ENCODE measurements around the gene CALHM5.
A peak's percentile ranks its signal among the peaks of the same experiment; 100 is the strongest.

CALHM5 gene

DNA sequence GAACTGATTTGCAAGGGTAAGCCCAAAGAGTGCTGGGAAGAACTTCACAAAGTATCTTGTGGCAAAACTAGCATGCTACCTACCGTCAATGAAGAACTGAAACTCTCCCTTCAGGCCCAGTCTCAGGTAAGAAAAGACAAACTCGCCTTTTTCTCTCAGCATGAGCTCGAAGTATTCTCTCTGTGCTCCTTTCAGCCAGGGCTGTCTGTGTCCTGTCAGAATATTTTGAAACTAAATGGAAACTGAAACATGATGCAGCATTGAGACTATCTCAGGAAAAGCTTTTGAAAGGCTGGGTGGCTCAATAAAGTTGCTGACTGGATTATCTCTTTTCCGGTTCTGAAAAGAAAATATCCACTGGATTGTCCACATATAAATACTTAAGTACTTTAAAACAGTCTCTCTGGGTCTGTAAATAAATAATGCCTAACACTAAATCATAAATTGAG lies 696 bp downstream of the CALHM5 start:
- DNase-seq: no peak

DNA sequence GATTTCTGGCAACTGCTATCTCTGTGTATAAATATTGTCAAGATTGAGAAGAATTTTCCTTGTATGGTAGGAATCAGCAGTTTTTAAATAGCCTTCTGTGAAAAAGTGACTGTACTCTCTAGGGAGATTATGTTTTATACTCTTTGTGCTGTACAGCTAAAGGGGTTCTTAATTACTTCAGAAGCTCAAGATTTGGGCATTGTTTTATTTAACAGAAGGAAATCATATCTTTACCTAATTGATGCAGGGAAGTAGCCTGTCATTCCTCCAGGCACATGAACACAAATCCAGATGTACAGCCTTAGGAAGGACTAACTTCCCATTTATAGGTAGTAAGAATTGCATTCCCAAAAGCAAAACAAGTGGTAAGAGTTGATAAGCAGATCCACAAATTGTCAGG lies 1.3 kb downstream of the CALHM5 start:
- DNase-seq: no peak

DNA sequence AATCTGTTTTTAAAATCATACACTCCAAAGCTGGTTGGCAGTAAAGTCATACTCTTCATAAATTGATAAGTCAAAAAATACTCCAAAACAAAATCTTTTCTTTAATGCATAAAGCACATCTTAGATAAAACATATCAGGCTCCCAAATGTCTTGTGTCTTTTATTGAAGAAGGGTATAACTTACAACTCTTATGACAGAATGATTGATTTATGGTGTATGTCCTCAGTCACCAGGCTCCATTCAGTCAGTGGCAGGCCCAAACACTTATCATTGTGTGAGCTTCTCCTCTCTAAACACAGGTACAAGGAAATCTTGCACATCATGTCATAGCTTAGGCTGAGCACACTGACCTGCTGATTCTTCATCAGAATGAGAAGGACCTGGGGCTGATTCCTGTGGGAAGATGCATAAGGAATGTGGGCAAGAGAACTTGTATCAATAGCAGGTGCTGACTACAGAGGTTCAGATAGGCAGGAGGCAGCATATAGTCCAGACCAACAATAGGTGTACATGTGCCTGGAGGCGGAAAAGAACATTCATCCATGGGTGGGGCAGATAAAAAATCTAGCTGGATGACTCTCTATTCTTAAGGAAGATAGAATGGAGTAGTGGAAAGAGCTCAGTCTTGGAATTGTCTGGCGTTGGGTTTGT lies 1.9 kb downstream of the CALHM5 start:
- no peak for DNase-seq

DNA sequence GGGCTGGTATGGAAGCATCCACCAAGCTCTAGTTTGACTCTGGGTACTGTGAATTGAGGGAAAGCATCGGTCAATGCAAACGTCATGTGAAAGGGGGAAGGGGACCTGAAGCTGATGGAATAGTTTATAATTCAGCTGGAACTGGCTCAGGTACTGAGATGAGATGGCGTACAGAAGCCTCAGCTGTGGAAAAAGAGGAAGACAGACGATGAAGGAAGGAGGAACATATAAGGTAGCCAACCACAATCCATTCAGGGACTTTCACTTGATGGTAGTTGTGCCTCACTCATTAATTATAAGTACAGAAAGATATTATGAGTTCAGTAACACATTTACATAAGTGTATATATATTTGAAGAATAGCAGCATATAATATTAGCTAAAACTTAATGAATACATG lies 2.7 kb downstream of the CALHM5 start:
- DNase-seq: no peak

DNA sequence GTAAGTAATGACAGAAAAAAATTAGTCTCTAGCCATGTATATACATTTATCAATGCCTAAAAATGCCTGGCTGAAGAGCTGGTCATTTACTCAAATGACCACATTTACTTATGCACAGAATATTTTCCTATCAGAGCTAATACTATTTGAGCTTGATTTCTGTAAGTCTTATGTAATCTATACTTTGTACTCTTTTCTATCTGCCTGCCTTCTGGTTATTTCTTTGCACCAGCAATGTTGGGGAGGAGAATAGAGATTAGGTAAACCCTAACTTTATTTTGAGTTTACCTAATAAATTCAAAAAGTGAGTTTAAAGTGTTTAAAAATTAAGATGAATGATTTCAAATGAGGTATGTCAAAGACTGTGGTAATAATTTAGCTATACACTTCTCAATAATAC lies 3.7 kb downstream of the CALHM5 start:
- no peak for DNase-seq

DNA sequence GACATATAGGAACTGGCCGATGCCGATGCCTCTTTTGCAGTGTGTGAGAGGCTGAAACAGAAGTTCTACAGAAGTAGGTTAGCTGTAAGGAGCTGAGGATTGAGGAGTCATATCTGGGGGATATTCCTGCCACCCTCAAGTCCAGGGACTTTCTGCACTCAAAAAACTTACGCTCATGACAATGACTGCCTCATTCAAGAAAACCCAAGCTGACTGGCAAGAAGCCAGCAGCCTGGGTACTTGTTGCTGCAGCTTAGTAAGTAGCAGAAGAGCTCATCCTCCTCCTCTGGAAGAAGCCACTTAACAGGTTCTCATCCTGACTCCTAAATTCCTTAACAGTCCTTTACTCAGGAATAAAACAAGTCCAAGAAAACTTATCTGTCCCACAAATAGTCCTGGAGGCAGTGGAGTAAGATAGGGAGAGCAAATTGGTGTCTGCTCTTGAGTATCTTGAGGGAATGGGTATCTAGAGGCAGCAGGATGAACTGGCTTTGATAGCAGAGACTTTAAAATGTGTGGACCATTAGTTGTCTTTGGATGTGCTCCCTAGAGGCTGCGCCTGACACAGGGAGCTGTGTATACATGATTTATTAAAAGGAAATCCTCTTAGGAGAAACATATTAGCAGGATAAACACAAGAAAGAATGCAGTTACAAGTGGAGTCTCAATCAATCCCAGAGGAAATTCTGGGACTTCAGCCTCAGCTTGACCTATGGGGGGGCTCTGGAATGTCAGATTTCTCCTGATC lies 7.4 kb downstream of the CALHM5 start:
- DNase-seq: no peak

DNA sequence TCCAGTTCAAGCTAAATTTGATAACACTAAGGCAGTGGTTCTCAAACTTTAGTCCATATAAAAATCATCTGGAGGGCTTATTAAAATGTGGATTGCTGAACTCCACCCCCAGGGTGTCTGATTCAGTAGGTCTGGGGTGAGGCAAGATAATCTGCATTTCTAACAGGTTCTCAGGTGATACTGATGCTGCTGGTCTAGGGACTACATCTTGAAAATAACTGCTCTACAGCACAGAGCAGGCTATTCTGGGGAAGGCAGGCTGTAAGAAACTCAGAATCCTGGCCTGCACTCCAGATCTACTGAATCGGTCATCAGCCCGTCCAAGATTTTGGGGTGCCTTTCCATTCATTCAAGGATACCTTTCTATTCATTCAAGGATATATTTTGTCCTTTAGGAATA lies 11.5 kb downstream of the CALHM5 start:
- no peak for DNase-seq

DNA sequence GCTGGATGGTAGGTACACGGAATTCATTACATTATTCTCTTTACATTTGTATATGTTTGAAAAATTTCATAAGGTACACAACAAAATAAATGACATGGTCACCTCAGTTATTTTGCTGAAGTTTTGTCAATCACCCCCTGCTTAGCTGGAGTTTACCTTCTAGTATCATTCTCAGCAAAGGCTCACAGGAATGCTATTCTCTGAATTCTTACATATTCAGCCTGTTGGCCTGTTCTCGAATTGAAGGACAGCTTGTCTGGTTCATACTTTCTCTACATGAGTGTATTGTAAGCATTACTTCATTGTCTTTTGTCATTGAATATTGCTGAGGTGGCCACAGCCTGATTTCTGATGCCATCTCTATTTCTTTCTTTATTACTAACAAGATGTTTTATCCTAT lies 12.8 kb downstream of the CALHM5 start:
- no peak for DNase-seq

DNA sequence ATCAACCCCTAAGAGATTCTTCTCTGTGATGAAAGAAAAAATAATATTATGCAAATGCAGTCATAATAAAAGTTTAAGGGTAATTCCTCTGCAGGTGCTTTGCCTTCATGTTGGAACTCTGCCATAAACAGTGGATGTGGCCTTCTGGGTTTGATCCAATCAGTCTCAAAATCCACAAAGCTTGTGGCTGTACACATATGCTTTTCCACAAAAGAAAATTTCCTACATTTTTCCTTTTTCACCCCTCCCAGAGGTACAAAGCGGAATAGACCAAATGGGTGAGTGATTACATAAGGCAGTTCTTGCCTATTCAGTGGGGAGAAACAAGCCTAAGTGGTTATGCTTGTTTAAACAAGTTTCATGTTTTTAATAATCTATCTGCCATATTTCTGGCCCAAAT lies 16.7 kb downstream of the CALHM5 start:
- no peak for DNase-seq

DNA sequence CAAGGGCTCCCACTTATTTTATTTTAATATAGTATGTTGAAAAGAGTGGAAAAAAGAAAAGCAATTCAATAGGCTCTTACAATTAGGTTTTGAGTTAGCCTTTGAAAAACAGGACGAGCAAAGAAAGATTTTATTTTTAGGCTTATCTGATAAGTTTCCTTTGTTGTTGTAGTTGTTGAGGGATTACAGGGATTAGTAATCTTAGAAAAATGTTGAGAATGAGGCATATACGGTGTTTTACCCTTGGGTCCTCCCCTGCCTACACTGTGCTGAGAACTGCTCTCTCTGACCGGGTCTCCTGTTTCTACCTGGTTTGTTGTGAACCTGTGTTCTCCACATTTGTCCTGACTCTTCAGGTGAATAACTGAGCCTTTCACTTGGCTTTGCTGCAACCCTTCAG lies 17.3 kb downstream of the CALHM5 start:
- DNase-seq: no peak

DNA sequence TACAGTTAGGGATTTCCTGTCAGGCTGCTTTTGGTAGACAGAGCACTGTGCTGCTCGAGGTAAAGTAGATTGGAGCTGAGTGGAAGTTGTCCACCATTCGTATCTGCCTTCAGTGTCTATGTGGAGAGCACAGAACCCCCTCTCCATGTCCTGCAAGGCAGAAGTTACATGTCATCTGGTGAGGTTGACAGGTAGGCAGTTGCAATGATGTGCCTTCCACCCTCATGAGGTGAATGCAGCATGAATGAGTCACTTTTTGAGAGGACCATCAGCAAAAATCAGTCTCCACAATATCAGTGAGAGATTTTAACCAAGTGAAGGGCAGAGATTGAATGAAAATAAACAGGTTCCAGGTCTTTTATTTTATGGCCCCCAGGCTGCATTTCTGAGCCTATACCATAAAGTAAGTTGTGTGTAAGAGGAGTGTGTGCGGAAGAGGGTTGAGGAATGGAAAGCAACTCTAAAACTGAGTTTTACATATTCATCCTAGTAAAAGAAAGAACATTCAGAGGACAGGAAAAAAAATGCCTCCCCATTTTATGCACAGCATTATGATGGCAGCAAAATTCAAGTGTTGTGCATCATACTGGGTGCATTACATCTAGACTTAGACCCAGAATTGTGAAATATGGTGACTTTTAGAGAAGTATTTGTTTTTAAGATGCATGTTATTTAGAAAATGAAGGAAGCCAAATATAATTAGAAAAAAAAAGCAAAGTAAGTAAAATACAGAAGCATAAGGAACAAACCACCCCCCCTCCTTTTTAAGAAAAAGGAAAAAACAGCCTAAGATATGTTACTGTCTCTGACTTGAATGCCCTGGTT lies 18.2 kb downstream of the CALHM5 start:
- DNase-seq: no peak

DNA sequence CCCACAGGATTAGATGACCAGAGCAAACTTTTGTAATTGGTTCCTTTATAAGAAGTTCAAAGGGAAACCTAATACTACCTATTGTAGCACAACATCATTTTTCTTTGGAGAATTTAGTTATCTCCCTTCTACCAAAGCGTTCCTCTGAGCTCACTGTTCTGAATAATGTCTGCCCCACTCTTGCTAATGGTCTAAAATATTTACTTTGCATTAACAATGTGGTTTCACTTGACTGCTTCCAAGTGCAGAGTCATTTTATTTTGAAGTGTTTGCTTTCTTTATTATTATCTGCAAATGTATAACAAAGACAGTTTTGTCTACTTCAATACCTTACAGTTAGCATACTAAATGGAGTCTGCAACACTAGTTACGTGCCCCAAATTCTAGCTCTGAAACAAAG lies 19.0 kb downstream of the CALHM5 start:
- DNase-seq: no peak

DNA sequence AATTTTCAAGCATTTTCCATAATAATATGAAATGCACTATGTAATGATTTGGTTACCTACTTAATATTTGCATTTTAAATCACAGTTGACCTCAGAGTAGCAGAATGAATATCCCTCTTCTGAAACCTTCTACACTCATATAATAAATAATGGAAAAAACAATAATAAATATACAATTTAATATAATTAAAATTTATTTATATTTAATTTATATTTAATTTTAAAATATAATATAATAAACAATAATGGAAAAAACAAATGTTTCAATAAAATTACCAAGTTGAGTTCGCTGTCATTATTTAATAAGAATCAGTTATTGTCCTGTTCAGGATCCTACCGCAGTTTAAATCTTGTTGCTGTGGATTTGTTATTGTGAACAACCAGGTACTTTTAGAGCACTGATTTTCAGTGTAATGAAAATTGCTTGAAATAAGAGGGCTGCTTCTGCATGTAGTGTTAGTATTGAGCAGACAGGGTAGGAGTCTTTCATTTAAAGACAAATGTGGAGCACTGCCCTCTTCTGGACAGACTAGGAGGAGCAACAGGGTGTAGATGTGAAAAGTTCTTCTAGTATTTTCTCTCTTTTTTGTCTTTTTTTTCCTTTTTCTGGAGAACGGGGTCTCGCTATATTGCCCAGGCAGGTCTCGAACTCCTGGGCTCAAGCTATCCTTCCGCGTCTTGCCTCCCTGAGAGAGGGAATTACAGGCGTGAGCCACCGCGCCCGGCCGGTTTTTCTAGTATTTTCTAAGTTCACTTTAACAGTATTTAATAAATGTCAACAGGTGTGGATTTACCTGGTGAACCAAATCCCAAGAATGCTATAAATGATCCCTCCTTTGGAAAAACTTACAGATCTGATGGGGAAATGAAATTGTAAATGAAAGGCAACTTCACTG lies 20.5 kb downstream of the CALHM5 start:
- DNase-seq: peak; percentile 41

DNA sequence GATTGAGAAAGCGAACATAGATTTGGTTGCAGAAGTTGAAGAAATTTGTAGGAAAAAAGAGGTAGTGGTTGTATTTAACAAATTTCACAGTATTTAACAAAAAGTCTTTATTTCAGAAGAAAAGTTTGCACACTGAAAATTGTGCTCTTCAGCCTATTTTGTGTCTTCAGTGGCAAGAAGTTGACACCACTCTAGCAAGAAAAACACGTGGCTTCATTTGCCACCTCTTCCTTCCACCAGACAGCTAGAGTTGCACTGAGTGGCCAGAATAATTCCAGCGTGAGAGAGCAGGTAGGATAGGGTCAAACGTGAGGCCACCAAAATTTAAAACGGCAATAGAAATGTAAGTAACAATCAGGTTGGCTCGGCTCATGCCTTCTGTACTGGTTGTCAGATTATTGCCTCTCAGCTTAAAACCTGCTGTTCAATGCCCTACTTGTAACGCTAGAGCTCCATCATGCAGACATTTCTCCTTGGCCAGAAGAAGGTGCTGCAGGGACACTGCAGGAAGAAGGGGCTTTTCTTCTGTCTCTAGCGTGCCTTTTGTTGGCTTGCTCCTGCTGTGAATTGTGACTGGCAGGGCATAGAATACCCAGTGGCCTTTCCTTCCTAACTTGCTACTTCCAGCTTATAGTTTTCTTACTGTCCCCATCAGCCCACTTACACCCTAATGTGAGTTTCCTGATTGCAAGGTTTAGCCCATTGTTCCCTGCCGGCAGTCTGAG lies 22.0 kb downstream of the CALHM5 start:
- no peak for DNase-seq

DNA sequence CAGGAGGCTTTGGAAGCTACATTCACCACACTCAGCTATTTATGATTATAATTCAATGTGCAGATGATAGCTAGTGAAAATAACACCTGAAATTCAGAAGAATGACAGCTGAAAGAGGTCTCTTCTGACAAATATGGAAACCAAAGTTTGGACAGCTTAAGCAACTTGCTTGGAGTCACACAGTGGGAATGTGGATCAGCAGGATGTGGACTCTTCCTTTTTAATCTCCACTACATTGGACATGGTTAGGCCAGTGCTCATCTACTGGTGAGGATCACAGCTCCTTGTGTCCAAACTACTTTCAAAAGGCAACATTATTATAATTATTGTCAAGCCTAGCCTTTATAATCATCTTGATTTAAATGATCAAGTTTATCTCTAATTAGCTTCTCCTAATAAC lies 23.7 kb downstream of the CALHM5 start:
- no peak for DNase-seq

DNA sequence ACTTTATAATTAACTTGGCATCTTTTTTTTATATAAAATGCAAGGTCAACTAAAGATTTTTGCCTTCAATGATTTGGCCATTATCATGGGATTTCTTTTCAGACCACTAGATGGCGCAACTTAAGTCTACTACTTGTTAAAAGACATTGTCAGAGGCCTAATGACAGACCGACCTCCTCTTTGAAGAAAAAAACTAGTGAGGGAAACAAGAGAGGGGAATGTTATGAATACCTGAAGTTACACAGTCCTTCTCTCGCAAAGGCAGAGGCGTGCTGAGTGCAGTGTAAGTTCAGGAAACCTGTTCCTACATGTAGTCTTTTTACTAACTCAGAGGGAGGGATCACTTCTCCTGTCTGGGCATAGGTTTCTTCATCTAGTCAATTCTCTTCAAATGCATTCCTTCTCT lies 24.8 kb downstream of the CALHM5 start:
- DNase-seq: no peak

DNA sequence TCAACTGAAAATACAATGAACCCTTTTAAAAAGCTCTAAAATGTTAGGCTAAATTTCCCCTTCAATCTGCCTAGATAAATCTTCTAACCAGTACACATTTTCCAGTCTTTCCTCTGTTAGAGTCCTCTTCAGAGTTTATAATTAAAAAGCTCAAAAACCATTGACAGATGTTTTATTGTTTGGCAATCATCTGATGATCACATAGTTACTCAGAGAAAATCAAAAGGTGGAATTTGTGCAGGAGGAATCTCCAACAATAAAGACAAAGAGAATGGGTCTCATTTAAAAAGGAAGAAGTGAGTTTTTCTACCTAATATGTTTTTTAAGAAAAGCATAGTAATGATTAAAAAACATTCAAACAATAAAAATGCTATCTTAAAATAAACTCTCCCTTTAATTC lies 31.0 kb downstream of the CALHM5 start:
- no peak for DNase-seq

DNA sequence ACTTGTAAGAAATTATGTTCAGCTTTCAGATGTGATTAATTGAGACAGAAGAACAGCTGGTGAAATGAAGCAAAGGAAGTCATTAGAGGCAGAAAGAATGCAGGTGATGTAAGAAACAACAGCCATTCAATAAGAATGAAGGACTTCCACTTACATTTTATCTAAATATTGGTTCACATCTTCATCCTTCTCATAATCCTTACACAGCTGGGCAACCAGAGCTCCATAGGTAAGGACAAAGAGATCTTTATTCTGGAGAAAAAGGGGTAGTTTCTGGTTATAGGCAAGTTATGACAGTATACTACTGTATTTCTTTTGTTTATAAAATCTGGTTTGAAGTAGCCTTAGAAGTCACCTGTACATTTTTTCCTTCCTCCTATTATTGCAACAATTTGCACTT lies 31.7 kb downstream of the CALHM5 start:
- no peak for DNase-seq

DNA sequence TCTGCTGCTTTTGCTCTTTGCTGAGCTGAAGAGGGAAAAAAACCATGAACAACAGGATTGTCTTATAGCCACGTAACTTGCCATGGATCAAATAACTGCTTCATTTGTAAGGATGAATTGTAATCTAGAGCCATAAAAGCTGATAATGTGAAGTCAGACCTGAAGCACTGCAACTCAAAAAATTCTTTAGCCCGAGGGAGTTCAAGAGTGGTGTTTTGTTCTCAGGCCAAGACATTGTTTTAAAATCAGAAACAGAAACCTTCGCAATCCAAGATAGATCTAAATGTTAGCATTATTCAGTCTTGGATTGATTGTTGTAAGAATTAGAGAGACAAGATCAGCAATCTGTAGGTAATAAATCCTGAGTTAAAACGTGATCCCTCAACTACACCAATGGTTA lies 34.2 kb downstream of the CALHM5 start, which contains the start of gene TRAPPC3L:
Gene TRAPPC3L, minus strand, starts transcription at position 34 of the 400 bp plus-strand sequence. CDS start 170 bp downstream, outside the sequence.
- no peak for DNase-seq

DNA sequence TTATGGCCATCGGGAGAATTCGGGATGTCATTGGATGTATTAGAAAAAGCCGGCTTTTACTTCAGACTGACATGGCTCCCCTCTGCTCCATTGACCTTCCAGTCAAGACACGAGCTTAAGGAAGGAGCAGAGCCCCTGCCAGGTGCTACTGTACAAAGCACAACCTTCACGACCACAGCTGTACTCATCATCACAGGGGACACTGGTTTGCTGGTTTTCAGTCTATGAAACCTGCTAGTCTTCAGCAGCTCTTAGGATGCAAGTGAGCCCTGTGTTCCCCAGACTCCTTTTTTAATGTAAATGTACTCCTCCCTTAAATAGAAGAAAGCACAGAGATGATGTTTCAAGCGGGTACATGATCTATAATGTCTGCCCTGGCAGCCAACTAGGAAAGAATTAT lies 35.9 kb downstream of the CALHM5 start:
- no peak for DNase-seq

DNA sequence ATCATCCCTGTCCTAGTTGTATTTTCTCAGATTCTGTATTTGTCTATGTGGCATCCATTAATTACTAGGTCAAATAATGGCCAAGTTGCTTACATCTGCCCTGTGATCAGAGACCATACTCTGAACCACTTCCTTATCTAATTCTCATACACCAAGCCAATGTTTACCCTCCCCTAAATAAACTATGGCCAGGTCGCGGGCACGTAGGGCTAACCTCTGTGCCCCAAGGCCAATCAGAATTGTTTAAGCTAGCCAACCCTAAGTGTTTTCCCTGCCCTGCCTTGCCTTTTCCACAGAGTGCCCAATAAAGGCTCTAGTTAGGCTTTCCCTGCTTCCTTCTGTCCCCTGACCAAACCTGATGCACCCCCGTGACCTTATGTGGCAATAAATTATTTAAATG lies 39.4 kb downstream of the CALHM5 start:
- no peak for DNase-seq

DNA sequence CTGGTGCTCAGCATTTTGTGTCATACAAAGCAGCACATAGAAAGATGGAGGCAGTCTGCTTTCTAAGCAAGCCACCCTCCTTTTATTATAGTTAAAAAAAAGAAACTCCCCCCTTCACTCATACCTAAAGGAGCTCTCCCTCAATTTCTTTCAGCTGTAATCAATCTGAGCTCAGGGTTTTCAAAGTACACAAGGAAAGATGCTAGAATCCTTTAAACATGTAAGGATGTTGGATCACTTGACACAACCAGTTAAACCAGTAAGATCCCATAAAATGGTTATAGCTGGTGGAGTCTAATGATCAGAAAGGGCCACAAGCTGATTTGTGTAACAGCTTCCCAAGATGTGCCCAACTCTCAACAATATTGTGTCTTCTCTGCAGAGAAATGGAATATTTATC lies 42.0 kb downstream of the CALHM5 start, which contains the start of gene CALHM4:
Gene CALHM4, plus strand, starts transcription at position 301 of the 400 bp plus-strand sequence. Its CDS starts 43 bp downstream, at position 344.
- no peak for DNase-seq

All from stimulated activated CD4-positive, alpha-beta T cell treated with anti-CD3 and anti-CD28 coated beads, Interleukin-12 subunit alpha, Interleukin-12 subunit beta, amount 100 ng/mL, for 4 hours (primary cell).